Natural killer cell treated with Interleukin-12 subunit alpha and Interleukin-12 subunit beta and Interleukin-15 and Interleukin-18, amount 100 ng/mL, for 72 hours (primary cell): Measurements from ENCODE around the gene SLITRK3. TPM values are rescaled to one million over a fixed set of nuclear protein-coding genes. Genes with fewer than 3 reads are reported as not detected.
A peak's percentile ranks its signal among the peaks of the same experiment; 100 is the strongest.

Experiments
- ATAC-seq, 2 donors: fragments of 150-1000 bp; cut with Tn5 transposase in 1 of 2; sonication (Bioruptor Pico), chemical (Tn5 transposase) in 1 of 2; 2 replicates each; pipeline ENCODE4 v1.10.0; 2021
- DNase-seq: peaks from one replicate; pipeline ENCODE4 v3.0.0; 2022; ENCODE audit warnings: low spot score
- H3K27ac Mint-ChIP-seq, 2 donors: 1 replicate in 1 of 2; 2 replicates in 1 of 2; pipeline ENCODE4 v1.8.0; 2022; ENCODE audit warnings: mixed read lengths in 2 of 2, mild to moderate bottlenecking in 1 of 2, moderate library complexity in 1 of 2
- H3K27me3 Mint-ChIP-seq, 2 donors: 1 replicate in 1 of 2; 2 replicates in 1 of 2; pipeline ENCODE4 v1.8.0; 2022; ENCODE audit warnings: mixed read lengths in 2 of 2
- H3K36me3 Mint-ChIP-seq: one replicate; pipeline ENCODE4 v1.8.0; 2022; ENCODE audit warnings: mixed read lengths
- H3K4me1 Mint-ChIP-seq, 2 donors: 1 replicate in 1 of 2; 2 replicates in 1 of 2; pipeline ENCODE4 v1.8.0; 2022; ENCODE audit warnings: low read depth in 2 of 2, mixed read lengths in 2 of 2, mild to moderate bottlenecking in 1 of 2
- H3K4me3 Mint-ChIP-seq: one replicate; pipeline ENCODE4 v1.8.0; 2022; ENCODE audit warnings: mixed read lengths
- H3K9me3 Mint-ChIP-seq: 2 replicates; pipeline ENCODE4 v1.8.0; 2022; ENCODE audit warnings: mixed read lengths
- total RNA-seq, 2 donors: library from RNA; stranded (reverse); gene quantifications; one replicate each; pipeline ENCODE4 v1.2.3, GENCODE V29; 2022

The SLITRK3 gene, protein sequence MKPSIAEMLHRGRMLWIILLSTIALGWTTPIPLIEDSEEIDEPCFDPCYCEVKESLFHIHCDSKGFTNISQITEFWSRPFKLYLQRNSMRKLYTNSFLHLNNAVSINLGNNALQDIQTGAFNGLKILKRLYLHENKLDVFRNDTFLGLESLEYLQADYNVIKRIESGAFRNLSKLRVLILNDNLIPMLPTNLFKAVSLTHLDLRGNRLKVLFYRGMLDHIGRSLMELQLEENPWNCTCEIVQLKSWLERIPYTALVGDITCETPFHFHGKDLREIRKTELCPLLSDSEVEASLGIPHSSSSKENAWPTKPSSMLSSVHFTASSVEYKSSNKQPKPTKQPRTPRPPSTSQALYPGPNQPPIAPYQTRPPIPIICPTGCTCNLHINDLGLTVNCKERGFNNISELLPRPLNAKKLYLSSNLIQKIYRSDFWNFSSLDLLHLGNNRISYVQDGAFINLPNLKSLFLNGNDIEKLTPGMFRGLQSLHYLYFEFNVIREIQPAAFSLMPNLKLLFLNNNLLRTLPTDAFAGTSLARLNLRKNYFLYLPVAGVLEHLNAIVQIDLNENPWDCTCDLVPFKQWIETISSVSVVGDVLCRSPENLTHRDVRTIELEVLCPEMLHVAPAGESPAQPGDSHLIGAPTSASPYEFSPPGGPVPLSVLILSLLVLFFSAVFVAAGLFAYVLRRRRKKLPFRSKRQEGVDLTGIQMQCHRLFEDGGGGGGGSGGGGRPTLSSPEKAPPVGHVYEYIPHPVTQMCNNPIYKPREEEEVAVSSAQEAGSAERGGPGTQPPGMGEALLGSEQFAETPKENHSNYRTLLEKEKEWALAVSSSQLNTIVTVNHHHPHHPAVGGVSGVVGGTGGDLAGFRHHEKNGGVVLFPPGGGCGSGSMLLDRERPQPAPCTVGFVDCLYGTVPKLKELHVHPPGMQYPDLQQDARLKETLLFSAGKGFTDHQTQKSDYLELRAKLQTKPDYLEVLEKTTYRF
- not detected for total RNA-seq

- peaks cover 36 to 37% of the 10 kb centered on the region in 2 donors for H3K27me3 Mint-ChIP-seq
These were observed at the start of gene SLITRK3 for GRCh38 chr3:165195640-165196576. Gene SLITRK3, minus strand, starts transcription at chr3:165196384. Its CDS starts 5,554 bp downstream, at chr3:165190830.

GRCh38 chr3:165243597-165243996 is 47.4 kb upstream of the SLITRK3 start:
- H3K4me3 Mint-ChIP-seq, result no peak overlapping the region
- no peak for DNase-seq
- no peak for ATAC-seq
- peaks cover 10% of the 10 kb centered on the region for H3K36me3 Mint-ChIP-seq
- H3K4me1 Mint-ChIP-seq, result no peaks in the 10 kb centered on the region
- H3K27me3 Mint-ChIP-seq, result no peaks in the 10 kb centered on the region
- peaks cover 10% of the 10 kb centered on the region for H3K9me3 Mint-ChIP-seq
- no peak overlapping the region for H3K27ac Mint-ChIP-seq

More at GRCh38 chr3:165195640-165196576, at the start of gene SLITRK3:
- peak within 1 kb of the TSS; percentile 22 for H3K4me3 Mint-ChIP-seq
- ATAC-seq, result no peak
- H3K27ac Mint-ChIP-seq, result no peak within 1 kb of the TSS
- DNase-seq, result no peak
- peaks cover 5% of the 10 kb centered on the region for H3K36me3 Mint-ChIP-seq
- peaks cover 8% of the 10 kb centered on the region for H3K9me3 Mint-ChIP-seq
- peaks cover 5% of the 10 kb centered on the region in 2 donors for H3K4me1 Mint-ChIP-seq

DNA sequence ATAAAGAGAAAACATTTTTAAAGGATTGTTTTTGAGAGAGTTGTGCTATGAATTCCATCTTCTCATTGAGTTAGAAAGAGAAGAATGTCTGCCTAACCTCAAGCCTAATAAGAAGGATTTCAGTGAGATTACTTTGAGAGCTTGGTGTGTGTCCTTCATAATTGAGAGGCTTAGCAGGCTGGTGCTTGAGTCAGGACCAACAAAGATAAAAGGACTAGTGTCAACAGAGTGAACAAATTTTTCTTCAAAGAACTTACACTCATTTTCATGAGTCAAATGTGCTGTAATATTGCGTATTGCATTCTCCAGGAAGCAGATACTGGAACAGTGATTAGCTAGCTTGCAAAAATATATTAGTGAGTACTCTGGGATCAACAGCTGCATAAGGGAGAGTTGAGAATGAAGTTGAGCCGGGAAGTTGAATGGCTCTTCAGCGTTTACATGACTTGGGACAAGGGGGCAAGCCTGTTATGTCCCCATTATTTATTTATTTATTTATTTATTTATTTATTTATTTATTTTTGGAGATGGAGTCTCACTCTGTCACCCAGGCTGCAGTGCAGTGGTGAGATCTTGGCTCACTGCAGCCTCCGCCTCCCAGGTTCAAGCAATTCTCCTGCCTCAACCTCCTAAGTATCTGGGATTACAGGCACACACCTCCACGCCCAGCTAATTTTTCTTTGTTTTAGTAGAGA is 37.5 kb upstream of the SLITRK3 start:
- no peak for ATAC-seq
- Mint-ChIP-seq H3K4me3 (no peak overlapping the region), H3K4me1 (no peaks in the 10 kb centered on the region), H3K36me3 (no peaks in the 10 kb centered on the region), H3K9me3 (peaks cover 6% of the 10 kb centered on the region), H3K27me3 (no peaks in the 10 kb centered on the region), H3K27ac (no peak overlapping the region)
- DNase-seq, result no peak

- peaks cover 10% of the 10 kb centered on the region for H3K9me3 Mint-ChIP-seq
- DNase-seq, result no peak
- H3K36me3 Mint-ChIP-seq, result peaks cover 8% of the 10 kb centered on the region
- H3K4me1 Mint-ChIP-seq, result no peaks in the 10 kb centered on the region
- H3K27me3 Mint-ChIP-seq, result no peaks in the 10 kb centered on the region
- no peak overlapping the region for H3K27ac Mint-ChIP-seq
- no peak for ATAC-seq
- no peak overlapping the region for H3K4me3 Mint-ChIP-seq
These were observed 29.4 kb upstream of the SLITRK3 start for GRCh38 chr3:165225604-165226003.

DNA sequence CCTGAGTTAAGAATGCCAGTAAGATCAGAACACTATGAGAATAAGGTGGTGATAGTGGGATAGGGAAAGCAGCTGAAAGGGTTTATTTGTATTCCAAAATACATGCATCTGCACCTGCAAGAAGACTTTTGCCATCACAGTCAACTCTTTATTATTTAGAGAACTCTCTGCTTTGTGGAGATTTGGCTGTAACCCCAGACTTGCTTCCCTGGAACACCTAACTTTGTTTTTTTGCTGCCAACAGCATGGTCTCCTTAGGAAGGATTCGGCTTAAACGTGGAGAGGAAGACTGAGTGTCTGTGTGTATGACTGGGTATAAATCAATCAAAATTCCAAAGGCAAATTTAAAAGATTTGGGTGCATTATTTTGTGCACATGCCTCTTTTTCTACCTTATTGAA is 21.6 kb upstream of the SLITRK3 start:
- no peak overlapping the region for H3K4me3 Mint-ChIP-seq
- H3K27me3 Mint-ChIP-seq, result no peaks in the 10 kb centered on the region
- H3K9me3 Mint-ChIP-seq, result peaks cover 6% of the 10 kb centered on the region
- peaks cover 4% of the 10 kb centered on the region for H3K36me3 Mint-ChIP-seq
- H3K27ac Mint-ChIP-seq, result no peak overlapping the region
- no peaks in the 10 kb centered on the region for H3K4me1 Mint-ChIP-seq
- ATAC-seq, result no peak
- no peak for DNase-seq

GRCh38 chr3:165212580-165212979 is 16.4 kb upstream of the SLITRK3 start:
- Mint-ChIP-seq H3K27me3 (no peaks in the 10 kb centered on the region), H3K36me3 (no peaks in the 10 kb centered on the region), H3K4me1 (no peaks in the 10 kb centered on the region), H3K4me3 (no peak overlapping the region), H3K9me3 (peaks cover 3% of the 10 kb centered on the region), H3K27ac (no peak overlapping the region)
- ATAC-seq (no peak), DNase-seq (no peak)

GRCh38 chr3:165211721-165212120 is 15.5 kb upstream of the SLITRK3 start:
- no peak overlapping the region for H3K4me3 Mint-ChIP-seq
- DNase-seq (no peak), ATAC-seq (no peak)
- no peak overlapping the region for H3K27ac Mint-ChIP-seq
- H3K9me3 Mint-ChIP-seq, result peaks cover 3% of the 10 kb centered on the region
- no peaks in the 10 kb centered on the region for H3K36me3 Mint-ChIP-seq
- H3K4me1 Mint-ChIP-seq, result no peaks in the 10 kb centered on the region
- H3K27me3 Mint-ChIP-seq, result no peaks in the 10 kb centered on the region

GRCh38 chr3:165210727-165211126 is 14.5 kb upstream of the SLITRK3 start:
- Mint-ChIP-seq H3K36me3 (no peaks in the 10 kb centered on the region), H3K4me1 (no peaks in the 10 kb centered on the region), H3K27me3 (no peaks in the 10 kb centered on the region), H3K27ac (no peak overlapping the region), H3K4me3 (no peak overlapping the region), H3K9me3 (peaks cover 3% of the 10 kb centered on the region)
- DNase-seq (no peak), ATAC-seq (no peak)

DNA sequence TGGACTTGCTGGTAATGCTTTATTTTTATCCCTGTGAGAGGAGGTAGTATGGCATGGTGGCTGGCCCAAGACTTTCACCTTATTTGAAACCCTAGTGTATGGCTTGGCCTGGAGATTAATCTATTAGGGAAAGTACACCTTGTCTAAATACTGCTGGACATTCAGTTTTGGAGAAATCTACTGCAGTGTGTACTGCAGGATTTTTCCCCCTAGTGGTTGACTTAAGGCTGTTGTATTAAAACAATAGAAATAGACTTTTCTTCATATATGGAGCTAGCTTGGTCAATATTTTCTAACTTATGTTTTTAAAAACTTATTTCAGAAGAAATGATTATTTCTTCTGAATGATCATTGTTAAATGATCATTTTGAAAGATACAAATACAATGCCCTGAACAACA is 13.9 kb upstream of the SLITRK3 start:
- no peak for ATAC-seq
- H3K9me3 Mint-ChIP-seq, result peaks cover 4% of the 10 kb centered on the region
- no peak overlapping the region for H3K27ac Mint-ChIP-seq
- H3K27me3 Mint-ChIP-seq, result no peaks in the 10 kb centered on the region
- no peaks in the 10 kb centered on the region for H3K4me1 Mint-ChIP-seq
- no peak overlapping the region for H3K4me3 Mint-ChIP-seq
- H3K36me3 Mint-ChIP-seq, result no peaks in the 10 kb centered on the region
- DNase-seq, result no peak

DNA sequence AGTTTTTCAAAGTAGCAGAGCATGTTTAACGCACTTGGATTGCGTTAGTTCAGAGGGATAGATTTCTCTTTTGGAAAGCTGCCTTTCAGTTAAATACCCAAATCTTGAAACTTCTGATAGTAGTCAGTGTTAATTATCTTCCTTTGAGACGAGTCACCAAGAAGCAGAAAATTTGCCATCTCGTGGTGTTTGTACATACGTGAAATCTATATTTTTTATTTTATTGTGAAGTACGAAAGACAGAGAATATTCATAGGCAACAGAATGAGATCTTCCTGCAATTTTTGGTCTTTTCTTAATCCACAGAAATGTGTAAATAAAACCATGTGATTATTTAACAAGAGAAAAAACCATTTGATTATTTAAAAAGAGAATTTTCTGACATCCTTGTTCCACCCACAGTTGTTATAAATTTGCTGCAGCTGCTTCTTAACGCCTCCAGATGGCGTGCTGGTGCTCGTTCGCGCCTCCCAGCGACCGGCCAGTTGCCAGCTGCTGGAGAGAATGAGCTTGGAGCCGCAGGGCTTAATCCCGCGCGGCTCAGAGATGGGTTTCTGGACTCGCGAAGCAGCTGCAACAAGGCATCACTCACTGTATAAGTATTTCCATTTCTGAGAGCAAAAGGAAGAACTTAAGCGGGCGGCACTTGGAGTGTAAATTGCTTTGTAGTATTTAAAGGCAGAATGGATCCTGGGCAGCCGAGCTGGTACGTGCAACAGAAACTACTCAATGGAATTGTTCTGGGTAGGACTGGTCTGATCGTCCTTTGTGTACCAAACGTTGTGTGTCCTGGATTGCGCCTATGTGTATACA is 10.5 kb upstream of the SLITRK3 start:
- Mint-ChIP-seq H3K9me3 (peaks cover 5% of the 10 kb centered on the region), H3K27ac (no peak overlapping the region), H3K4me1 (no peaks in the 10 kb centered on the region), H3K4me3 (no peak overlapping the region), H3K36me3 (no peaks in the 10 kb centered on the region), H3K27me3 (no peaks in the 10 kb centered on the region)
- ATAC-seq (no peak), DNase-seq (no peak)

- Mint-ChIP-seq H3K4me1 (no peaks in the 10 kb centered on the region), H3K27ac (no peak overlapping the region), H3K4me3 (no peak overlapping the region), H3K9me3 (peaks cover 5% of the 10 kb centered on the region), H3K36me3 (no peaks in the 10 kb centered on the region), H3K27me3 (no peaks in the 10 kb centered on the region)
- no peak for DNase-seq
- ATAC-seq, result no peak
These were observed 8.3 kb upstream of the SLITRK3 start for GRCh38 chr3:165204445-165204844.

GRCh38 chr3:165202995-165203394 is 6.8 kb upstream of the SLITRK3 start:
- H3K27ac Mint-ChIP-seq, result no peak overlapping the region
- ATAC-seq, result no peak
- H3K4me3 Mint-ChIP-seq, result no peak overlapping the region
- H3K36me3 Mint-ChIP-seq, result no peaks in the 10 kb centered on the region
- no peaks in the 10 kb centered on the region for H3K4me1 Mint-ChIP-seq
- DNase-seq, result no peak
- no peaks in the 10 kb centered on the region for H3K27me3 Mint-ChIP-seq
- peaks cover 5% of the 10 kb centered on the region for H3K9me3 Mint-ChIP-seq
